Psoas muscle (tissue), 8 donors: Measurements from ENCODE around the gene OR5A2. TPM values are rescaled to one million over a fixed set of nuclear protein-coding genes. Genes with fewer than 3 reads are reported as not detected.

Source experiments
- ATAC-seq, 4 donors: fragments of 200-7000 bp; cut with Tn5 transposase; one replicate each; pipeline ENCODE4 v1.9.1; 2020; ENCODE audit warnings: moderate library complexity in 3 of 4, mild to moderate bottlenecking in 2 of 4
- DNase-seq, 2 donors: peaks; one replicate each; pipeline ENCODE4 v3.0.0-alpha.2; 2020
- H3K27ac ChIP-seq: fragments of 200-600 bp; one replicate; pipeline ENCODE4 v1.8.0; 2022
- H3K27me3 ChIP-seq, 3 donors: fragments of 200-600 bp in 1 of 3; one replicate each; pipeline versions ENCODE4 v1.6.1 to v1.8.0; 2013 to 2022; ENCODE audit warnings: low read length in 2 of 3, mild to moderate bottlenecking in 2 of 3, moderate library complexity in 1 of 3; ENCODE audit not compliant: insufficient read depth in 3 of 3
- H3K36me3 ChIP-seq, 2 donors: fragments of 200-600 bp in 1 of 2; one replicate each; pipeline versions ENCODE4 v1.6.1 to v1.8.0; 2013 to 2022; ENCODE audit warnings: low read depth in 1 of 2, mild to moderate bottlenecking in 1 of 2, moderate library complexity in 1 of 2; ENCODE audit not compliant: insufficient read depth in 1 of 2
- H3K4me1 ChIP-seq: fragments of 200-600 bp; one replicate; pipeline ENCODE4 v1.8.0; 2022
- H3K4me3 ChIP-seq: fragments of 200-600 bp; one replicate; pipeline ENCODE4 v1.8.0; 2022; ENCODE audit warnings: mild to moderate bottlenecking
- H3K9me3 ChIP-seq: fragments of 200-600 bp; one replicate; pipeline ENCODE4 v1.8.0; 2022
- CTCF ChIP-seq: fragments of 200-600 bp; IDR thresholded peaks from one replicate; pipeline ENCODE4 v1.8.0; 2022; ENCODE audit warnings: antibody characterized with exemption
- whole genome bisulfite sequencing, 3 donors: extraction: QIAGEN DNeasy Blood & Tissue Kit; methylation state at CpG; one replicate each; pipeline versions ENCODE4 v1.1.6 to v1.1.7; 2013; 5-methylcytosine and 5-hydroxymethylcytosine counted together
- intact Hi-C, 2 donors: fragments of 100-400 bp; cut with DNase I; formaldehyde crosslinking; loops; one replicate each; pipeline versions ENCODE4 v1.11.0 to v1.14.2; 2022
- polyA plus RNA-seq, 3 donors: library from polyadenylated mRNA; stranded (reverse); fragments of 200-250 nt; gene quantifications; one replicate each; pipeline ENCODE4 v1.2.3, GENCODE V29; 2013
- total RNA-seq, 4 donors: library from RNA; stranded (reverse); fragmentation: NEBNext Ultra II Directional in 2 of 4; extraction: Animal tissue kit (Norgen Biotek cat#: 25700) in 2 of 4; gene quantifications; one replicate each; pipeline versions ENCODE4 v1.2.1 to v1.2.4, GENCODE V29; 2021 to 2023
- donor health status: healthy with polysubstance abuse.
- donor health status: DM: no; HTN: no; CAD: no; lungs with moderate emphysema.
- donor health status: Bipolar disorder and iron deficiency.
- donor health status: healthy.
- donor health status: DM: yes; HTN: yes; CAD: no.
- donor health status: DM: no; HTN: no; CAD: no.
- donor health status: DM: no; HTN: no; CAD: no.
- donor health status: DM: yes; HTN: yes; CAD: no.

OR5A2 gene
- total and polyA plus RNA-seq, 7 donors, result not detected

GRCh38 chr11:59436169-59436568 lies 10.0 kb upstream of the OR5A2 start, which contains the start of gene OR5A1:
OR5A1 (plus strand) TSS chr11:59436469; CDS start chr11:59443169, 6,700 bp downstream.
- no peak for TF ChIP-seq CTCF
- 49 to 62% (median 60%) methylated on average over 3 of the region's 3 CpGs for WGBS, 3 donors
- DNase-seq (no peak), ATAC-seq (no peak)
- Histone ChIP-seq H3K27ac (no peak within 1 kb of the TSS), H3K27me3 (no peaks in the 10 kb centered on the region), H3K9me3 (no peaks in the 10 kb centered on the region), H3K36me3 (no peaks in the 10 kb centered on the region), H3K4me3 (no peak within 1 kb of the TSS), H3K4me1 (no peaks in the 10 kb centered on the region)
- intact Hi-C loops, result no loop called here

GRCh38 chr11:59429924-59430516 lies 3.8 kb upstream of the OR5A2 start:
- DNase-seq (no peak), ATAC-seq (no peak)
- intact Hi-C loops, result loop anchor here in 1 of 2 donors (10.0 kb wide), 1 partner anchor 255 kb away; the partner anchor contains the start of gene DTX4

GRCh38 chr11:59427068-59427382 lies 812 bp upstream of the OR5A2 start:
- no peaks in the 10 kb centered on the region for H3K27me3 ChIP-seq
- DNase-seq (no peak), ATAC-seq (no peak)
- no peaks in the 10 kb centered on the region for H3K9me3 ChIP-seq
- H3K4me1 ChIP-seq, result no peaks in the 10 kb centered on the region
- intact Hi-C loops, result loop anchor here in 1 of 2 donors (10.0 kb wide), 1 partner anchor 252 kb away; the partner anchor contains the start of gene DTX4
- no peak for TF ChIP-seq CTCF
- H3K4me3 ChIP-seq, result no peak overlapping the region
- no peaks in the 10 kb centered on the region for H3K36me3 ChIP-seq
- H3K27ac ChIP-seq, result no peak overlapping the region

More at GRCh38 chr11:59429924-59430516, 3.8 kb upstream of the OR5A2 start:
- peak; percentile 45 for TF ChIP-seq CTCF
- no peak overlapping the region for H3K27ac ChIP-seq
- H3K4me3 ChIP-seq, result no peak overlapping the region
- no peaks in the 10 kb centered on the region for H3K27me3 ChIP-seq
- no peaks in the 10 kb centered on the region for H3K4me1 ChIP-seq
- no peaks in the 10 kb centered on the region for H3K9me3 ChIP-seq
- no peaks in the 10 kb centered on the region for H3K36me3 ChIP-seq
- 59 to 61% (median 61%) methylated on average over 4 of the region's 4 CpGs for WGBS, 3 donors

- DNase-seq (no peak), ATAC-seq (no peak)
- 48 to 74% (median 66%) methylated on average over 4 of the region's 4 CpGs for WGBS, 3 donors
- H3K27ac ChIP-seq, result no peak overlapping the region
- intact Hi-C loops, result loop anchor here in 1 of 2 donors (10.0 kb wide), 1 partner anchor 250 kb away; the partner anchor contains the start of gene DTX4
- no peak overlapping the region for H3K4me3 ChIP-seq
- H3K36me3 ChIP-seq, result no peaks in the 10 kb centered on the region
- H3K27me3 ChIP-seq, result no peaks in the 10 kb centered on the region
- H3K4me1 ChIP-seq, result no peaks in the 10 kb centered on the region
- no peak for TF ChIP-seq CTCF
- no peaks in the 10 kb centered on the region for H3K9me3 ChIP-seq
Observed at GRCh38 chr11:59425131-59425530, 1.1 kb downstream of the OR5A2 start.

- H3K4me1 ChIP-seq, result no peaks in the 10 kb centered on the region
- no peaks in the 10 kb centered on the region for H3K9me3 ChIP-seq
- no peak overlapping the region for H3K27ac ChIP-seq
- H3K36me3 ChIP-seq, result no peaks in the 10 kb centered on the region
- H3K4me3 ChIP-seq, result no peak overlapping the region
- DNase-seq (no peak), ATAC-seq (no peak)
- intact Hi-C loops, result loop anchor here in 1 of 2 donors (10.0 kb wide), 1 partner anchor 249 kb away; the partner anchor contains the start of gene DTX4
- H3K27me3 ChIP-seq, result no peaks in the 10 kb centered on the region
- WGBS, 3 donors, result 65 to 73% (median 70%) methylated on average over 2 of the region's 2 CpGs
- no peak for TF ChIP-seq CTCF
Observed at GRCh38 chr11:59423835-59424234, 2.4 kb downstream of the OR5A2 start.
